GM18526 (cell line): Measurements from ENCODE around the gene NLRP6.
A peak's percentile ranks its signal among the peaks of the same experiment; 100 is the strongest.

ENCODE experiments used
- POLR2A ChIP-seq: IDR thresholded peaks from 3 replicates; pipeline ENCODE4 v1.6.1; 2011; ENCODE audit not compliant: insufficient read length; ENCODE audit errors: extremely low read depth

Gene NLRP6

GRCh38 chr11:325796-326591 lies 47.8 kb downstream of the NLRP6 start:
- no peak for TF ChIP-seq POLR2A

GRCh38 chr11:326592-326841 lies 48.3 kb downstream of the NLRP6 start:
- TF ChIP-seq POLR2A, result no peak

- TF ChIP-seq POLR2A, result peak; percentile 56
Measured at GRCh38 chr11:326842-327580, 48.8 kb downstream of the NLRP6 start.

GRCh38 chr11:327581-327923 lies 49.3 kb downstream of the NLRP6 start:
- TF ChIP-seq POLR2A, result no peak

- no peak for TF ChIP-seq POLR2A
Measured at GRCh38 chr11:328012-328411, 49.8 kb downstream of the NLRP6 start.

GRCh38 chr11:329886-330253 lies 51.7 kb downstream of the NLRP6 start:
- no peak for TF ChIP-seq POLR2A

- no peak for TF ChIP-seq POLR2A
Measured at GRCh38 chr11:330307-330693, 52.1 kb downstream of the NLRP6 start.

- no peak for TF ChIP-seq POLR2A
Measured at GRCh38 chr11:330694-331357, 52.6 kb downstream of the NLRP6 start.

GRCh38 chr11:331358-332060 lies 53.3 kb downstream of the NLRP6 start:
- no peak for TF ChIP-seq POLR2A

- no peak for TF ChIP-seq POLR2A
Measured at GRCh38 chr11:332651-333480, 54.7 kb downstream of the NLRP6 start.

- no peak for TF ChIP-seq POLR2A
Measured at GRCh38 chr11:334264-334994, 56.2 kb downstream of the NLRP6 start.
